AG04450 (cell line): Measurements from ENCODE around the gene STK35. TPM values are rescaled to one million over a fixed set of nuclear protein-coding genes. Genes with fewer than 3 reads are reported as not detected.

Source experiments
- CTCF ChIA-PET: fragments of 300-600, 350-600 bp; formaldehyde crosslinking; extraction: SDS; loops from one replicate; lab custom pipeline; 2022; ENCODE audit warnings: antibody characterized with exemption, inconsistent platforms; lab: Charles Lee
- POLR2A ChIA-PET: fragments of 350-600 bp; formaldehyde crosslinking; extraction: SDS; loops from one replicate; lab custom pipeline; 2021; ENCODE audit warnings: antibody characterized with exemption, inconsistent platforms; lab: Yijun Ruan, JAX
- DNase-seq: peaks from one replicate; pipeline ENCODE4 v3.0.0-alpha.2; 2011; ENCODE audit warnings: low read depth, low spot score
- H3K27ac ChIP-seq: one replicate; pipeline ENCODE4 v1.5.1; 2012; ENCODE audit warnings: low read depth, low read length, control low read depth
- H3K27me3 ChIP-seq: one replicate; pipeline ENCODE4 v1.6.0; 2012; ENCODE audit warnings: low read length; ENCODE audit not compliant: control insufficient read depth, insufficient read depth
- H3K4me3 ChIP-seq: 2 replicates; pipeline ENCODE4 v1.5.1; 2011; ENCODE audit warnings: mild to moderate bottlenecking, low read depth, low read length, control low read depth
- H3K9me3 ChIP-seq: 2 replicates; pipeline ENCODE4 v1.5.1; 2012; ENCODE audit warnings: low read length; ENCODE audit not compliant: control insufficient read depth, insufficient read depth
- polyA plus RNA-seq: library from polyadenylated mRNA; depleted of rRNA; stranded (reverse); fragments of >200 nt; gene quantifications from 2 replicates; pipeline ENCODE4 v1.2.3, GENCODE V29; 2011
- TF ChIP-seq, protein P1 (sequence below): IDR thresholded peaks from 2 replicates; pipeline ENCODE4 v1.5.1; 2011; ENCODE audit warnings: low read depth, low read length, control low read depth, inconsistent platforms

Gene STK35
- polyA plus RNA-seq, 1 experiment, result 8.0 TPM

GRCh38 chr20:2086177-2086979, 15.2 kb upstream of the STK35 start:
- DNase-seq, result no peak
- TF ChIP-seq, protein P1, sequence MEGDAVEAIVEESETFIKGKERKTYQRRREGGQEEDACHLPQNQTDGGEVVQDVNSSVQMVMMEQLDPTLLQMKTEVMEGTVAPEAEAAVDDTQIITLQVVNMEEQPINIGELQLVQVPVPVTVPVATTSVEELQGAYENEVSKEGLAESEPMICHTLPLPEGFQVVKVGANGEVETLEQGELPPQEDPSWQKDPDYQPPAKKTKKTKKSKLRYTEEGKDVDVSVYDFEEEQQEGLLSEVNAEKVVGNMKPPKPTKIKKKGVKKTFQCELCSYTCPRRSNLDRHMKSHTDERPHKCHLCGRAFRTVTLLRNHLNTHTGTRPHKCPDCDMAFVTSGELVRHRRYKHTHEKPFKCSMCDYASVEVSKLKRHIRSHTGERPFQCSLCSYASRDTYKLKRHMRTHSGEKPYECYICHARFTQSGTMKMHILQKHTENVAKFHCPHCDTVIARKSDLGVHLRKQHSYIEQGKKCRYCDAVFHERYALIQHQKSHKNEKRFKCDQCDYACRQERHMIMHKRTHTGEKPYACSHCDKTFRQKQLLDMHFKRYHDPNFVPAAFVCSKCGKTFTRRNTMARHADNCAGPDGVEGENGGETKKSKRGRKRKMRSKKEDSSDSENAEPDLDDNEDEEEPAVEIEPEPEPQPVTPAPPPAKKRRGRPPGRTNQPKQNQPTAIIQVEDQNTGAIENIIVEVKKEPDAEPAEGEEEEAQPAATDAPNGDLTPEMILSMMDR, result peak; percentile 39
- Histone ChIP-seq H3K27me3 (peaks cover 11% of the 10 kb centered on the region), H3K27ac (no peak overlapping the region), H3K4me3 (no peak overlapping the region), H3K9me3 (no peaks in the 10 kb centered on the region)
- CTCF ChIA-PET, result interaction anchor here (2.1 kb wide), 1 partner anchor 86 kb away, joined by 8 read pairs; no protein-coding TSS in a partner anchor
- POLR2A ChIA-PET, result no interaction called here

GRCh38 chr20:2086980-2087377, 14.6 kb upstream of the STK35 start:
- TF ChIP-seq, protein P1, result no peak

DNA sequence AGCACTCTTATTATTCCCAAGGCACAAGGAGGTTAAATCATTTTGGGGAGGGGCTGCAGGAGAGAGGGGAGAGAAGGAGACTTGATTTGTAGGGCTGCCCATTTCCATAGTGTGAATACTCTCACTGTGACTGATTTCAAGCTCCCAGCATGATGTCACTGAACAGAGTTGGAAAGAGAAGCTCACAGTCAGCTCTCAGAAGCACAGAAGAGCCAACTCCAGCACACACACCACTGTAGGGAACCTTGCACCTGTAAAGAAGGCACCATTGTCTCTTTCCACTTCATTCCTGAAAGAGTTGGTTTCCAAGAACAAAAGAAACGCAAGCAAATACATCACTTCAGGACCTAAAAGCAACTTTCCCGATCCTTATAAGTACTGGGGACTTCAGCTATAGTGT, 12.7 kb upstream of the STK35 start:
- CTCF ChIA-PET, result no interaction called here
- TF ChIP-seq, protein P1, result no peak

More at GRCh38 chr20:2086980-2087377, 14.6 kb upstream of the STK35 start:
- ChIA-PET POLR2A (no interaction called here), CTCF (interaction anchor here (2.1 kb wide), 1 partner anchor 86 kb away, joined by 8 read pairs; no protein-coding TSS in a partner anchor)
- DNase-seq, result no peak
- no peak overlapping the region for H3K4me3 ChIP-seq
- no peak overlapping the region for H3K27ac ChIP-seq
- H3K27me3 ChIP-seq, result peaks cover 11% of the 10 kb centered on the region
- H3K9me3 ChIP-seq, result no peaks in the 10 kb centered on the region

DNA sequence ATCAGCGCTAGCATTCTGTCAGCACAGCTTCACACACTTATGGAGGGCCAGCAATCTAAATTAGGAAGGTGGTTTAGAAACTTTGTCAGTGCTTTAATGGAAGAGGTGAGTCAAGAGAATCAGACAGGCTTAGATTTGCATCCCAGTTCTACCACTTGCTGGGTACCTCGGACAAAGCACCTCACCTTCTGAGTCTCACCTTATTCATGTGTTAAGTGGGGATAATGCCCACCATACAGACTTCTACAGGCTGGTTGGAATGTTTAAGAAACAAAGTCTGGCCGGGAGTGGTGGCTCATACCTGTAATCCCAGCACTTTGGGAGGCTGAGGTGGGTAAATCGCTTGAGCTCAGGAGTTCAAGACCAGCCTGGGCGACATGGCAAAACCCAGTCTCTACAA, 12.2 kb upstream of the STK35 start:
- H3K9me3 ChIP-seq, result no peaks in the 10 kb centered on the region
- TF ChIP-seq, protein P1, result no peak
- POLR2A ChIA-PET, result no interaction called here
- CTCF ChIA-PET, result interaction anchor here (1.2 kb wide), 1 partner anchor 83 kb away, joined by 3 read pairs; no protein-coding TSS in a partner anchor
- H3K4me3 ChIP-seq, result no peak overlapping the region
- peaks cover 17% of the 10 kb centered on the region for H3K27me3 ChIP-seq
- DNase-seq, result no peak
- H3K27ac ChIP-seq, result no peak overlapping the region

More for the DNA sequence above, 12.7 kb upstream of the STK35 start:
- Histone ChIP-seq H3K27ac (no peak overlapping the region), H3K4me3 (no peak overlapping the region), H3K27me3 (peaks cover 17% of the 10 kb centered on the region), H3K9me3 (no peaks in the 10 kb centered on the region)
- DNase-seq, result no peak
- POLR2A ChIA-PET, result no interaction called here

- CTCF ChIA-PET, result interaction anchor here (0.6 to 2.0 kb wide), 2 partner anchors 128 to 329 kb away, joined by 3 to 5 read pairs; no protein-coding TSS in a partner anchor
- Histone ChIP-seq H3K27me3 (peaks cover 12% of the 10 kb centered on the region), H3K4me3 (no peak overlapping the region), H3K27ac (no peak overlapping the region), H3K9me3 (no peaks in the 10 kb centered on the region)
- TF ChIP-seq, protein P1, result peak; percentile 23
- no peak for DNase-seq
- POLR2A ChIA-PET, result no interaction called here
Measured at GRCh38 chr20:2093159-2093781, 8.4 kb upstream of the STK35 start.
